HEK293 (cell line): ENCODE data around the gene UPK1A.

Experiments used
- OSR2 ChIP-seq: fragments of 450-650 bp; formaldehyde crosslinking; IDR thresholded peaks from 2 replicates; pipeline ENCODE4 v1.5.1; 2016; ENCODE audit warnings: missing biosample characterization, missing genetic modification characterization
- ZBTB8A ChIP-seq: fragments of 450-650 bp; formaldehyde crosslinking; IDR thresholded peaks from 2 replicates; pipeline ENCODE4 v1.5.1; 2016; ENCODE audit warnings: missing biosample characterization, missing genetic modification characterization
- ZNF426 ChIP-seq: fragments of 450-650 bp; formaldehyde crosslinking; IDR thresholded peaks from 2 replicates; pipeline ENCODE4 v1.5.1; 2017; ENCODE audit warnings: missing biosample characterization, missing genetic modification characterization, mild to moderate bottlenecking, inconsistent platforms, moderate library complexity
- ZNF792 ChIP-seq: fragments of 450-650 bp; formaldehyde crosslinking; IDR thresholded peaks from 2 replicates; pipeline ENCODE4 v1.5.1; 2016; ENCODE audit warnings: missing biosample characterization, missing genetic modification characterization
- TF ChIP-seq, protein P1 (sequence below): fragments of 450-650 bp; formaldehyde crosslinking; IDR thresholded peaks from 2 replicates; pipeline ENCODE4 v1.5.1; 2016; ENCODE audit warnings: missing biosample characterization, missing genetic modification characterization, low read depth
- TF ChIP-seq, protein P2 (sequence below): fragments of 450-650 bp; formaldehyde crosslinking; IDR thresholded peaks from 2 replicates; pipeline ENCODE4 v1.5.1; 2016; ENCODE audit warnings: missing biosample characterization, missing genetic modification characterization

DNA sequence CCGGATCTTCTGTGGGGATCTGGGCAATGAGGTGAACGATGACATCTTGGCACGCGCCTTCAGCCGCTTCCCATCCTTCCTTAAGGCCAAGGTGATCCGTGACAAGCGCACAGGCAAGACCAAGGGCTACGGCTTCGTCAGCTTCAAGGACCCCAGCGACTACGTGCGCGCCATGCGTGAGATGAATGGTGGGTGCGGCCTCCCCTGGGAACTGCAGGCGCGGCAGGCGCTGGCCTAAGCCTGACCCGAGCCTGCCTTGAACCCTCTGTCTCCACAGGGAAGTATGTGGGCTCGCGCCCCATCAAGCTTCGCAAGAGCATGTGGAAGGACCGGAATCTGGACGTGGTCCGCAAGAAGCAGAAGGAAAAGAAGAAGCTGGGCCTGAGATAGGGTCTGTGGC is 29.2 kb upstream of the UPK1A start:
- TF ChIP-seq ZNF426 (tag by site-specific recombination) (no peak), OSR2 (tag by site-specific recombination) (no peak), ZNF792 (no peak), ZBTB8A (tag by site-specific recombination) (no peak)
- TF ChIP-seq, protein P1, sequence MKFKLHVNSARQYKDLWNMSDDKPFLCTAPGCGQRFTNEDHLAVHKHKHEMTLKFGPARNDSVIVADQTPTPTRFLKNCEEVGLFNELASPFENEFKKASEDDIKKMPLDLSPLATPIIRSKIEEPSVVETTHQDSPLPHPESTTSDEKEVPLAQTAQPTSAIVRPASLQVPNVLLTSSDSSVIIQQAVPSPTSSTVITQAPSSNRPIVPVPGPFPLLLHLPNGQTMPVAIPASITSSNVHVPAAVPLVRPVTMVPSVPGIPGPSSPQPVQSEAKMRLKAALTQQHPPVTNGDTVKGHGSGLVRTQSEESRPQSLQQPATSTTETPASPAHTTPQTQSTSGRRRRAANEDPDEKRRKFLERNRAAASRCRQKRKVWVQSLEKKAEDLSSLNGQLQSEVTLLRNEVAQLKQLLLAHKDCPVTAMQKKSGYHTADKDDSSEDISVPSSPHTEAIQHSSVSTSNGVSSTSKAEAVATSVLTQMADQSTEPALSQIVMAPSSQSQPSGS (tag by site-specific recombination) = no peak
- TF ChIP-seq, protein P2, sequence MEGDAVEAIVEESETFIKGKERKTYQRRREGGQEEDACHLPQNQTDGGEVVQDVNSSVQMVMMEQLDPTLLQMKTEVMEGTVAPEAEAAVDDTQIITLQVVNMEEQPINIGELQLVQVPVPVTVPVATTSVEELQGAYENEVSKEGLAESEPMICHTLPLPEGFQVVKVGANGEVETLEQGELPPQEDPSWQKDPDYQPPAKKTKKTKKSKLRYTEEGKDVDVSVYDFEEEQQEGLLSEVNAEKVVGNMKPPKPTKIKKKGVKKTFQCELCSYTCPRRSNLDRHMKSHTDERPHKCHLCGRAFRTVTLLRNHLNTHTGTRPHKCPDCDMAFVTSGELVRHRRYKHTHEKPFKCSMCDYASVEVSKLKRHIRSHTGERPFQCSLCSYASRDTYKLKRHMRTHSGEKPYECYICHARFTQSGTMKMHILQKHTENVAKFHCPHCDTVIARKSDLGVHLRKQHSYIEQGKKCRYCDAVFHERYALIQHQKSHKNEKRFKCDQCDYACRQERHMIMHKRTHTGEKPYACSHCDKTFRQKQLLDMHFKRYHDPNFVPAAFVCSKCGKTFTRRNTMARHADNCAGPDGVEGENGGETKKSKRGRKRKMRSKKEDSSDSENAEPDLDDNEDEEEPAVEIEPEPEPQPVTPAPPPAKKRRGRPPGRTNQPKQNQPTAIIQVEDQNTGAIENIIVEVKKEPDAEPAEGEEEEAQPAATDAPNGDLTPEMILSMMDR (tag by site-specific recombination) = no peak
